G401 (cell line): ENCODE measurements around the gene KLHL29. TPM values are rescaled to one million over a fixed set of nuclear protein-coding genes. Genes with fewer than 3 reads are reported as not detected.
"Not testable (repeated sequence)": the region's sequence is repeated elsewhere in the genome, so short reads cannot be mapped to it uniquely, and the experiment has no call there.

ENCODE experiments used
- DNase-seq: peaks from one replicate; pipeline ENCODE4 v3.0.0-alpha.2; 2015; ENCODE audit warnings: low spot score
- in situ Hi-C: cut with HindIII; loops from 2 replicates; pipeline ENCODE4 v1.10.0; 2016; ENCODE audit warnings: low sequenced_read_pairs, mixed read lengths
- total RNA-seq: library from RNA; depleted of rRNA; stranded (reverse); fragments of >200 nt; shearing (Covaris generic); gene quantifications from 2 replicates; pipeline ENCODE4 v1.2.3, GENCODE V29; 2014

Gene KLHL29
- total RNA-seq, 1 experiment from 2014 or later, result not detected

GRCh38 chr2:23718931-23719700, 334.1 kb downstream of the KLHL29 start:
- in situ Hi-C loops, result no loop called here
- DNase-seq, result no peak

- in situ Hi-C loops, result no loop called here
- no peak for DNase-seq
These were observed 334.7 kb downstream of the KLHL29 start for GRCh38 chr2:23719716-23720115.

GRCh38 chr2:23720705-23721453, 335.9 kb downstream of the KLHL29 start:
- peak; percentile 35 for DNase-seq
- in situ Hi-C loops, result no loop called here

GRCh38 chr2:23721454-23721826, 336.5 kb downstream of the KLHL29 start:
- no peak for DNase-seq
- in situ Hi-C loops, result no loop called here

GRCh38 chr2:23722255-23722654, 337.3 kb downstream of the KLHL29 start:
- in situ Hi-C loops, result no loop called here
- DNase-seq, result no peak

GRCh38 chr2:23723029-23723428, 338.1 kb downstream of the KLHL29 start:
- in situ Hi-C loops, result not testable (repeated sequence)

GRCh38 chr2:23734416-23734815, 349.4 kb downstream of the KLHL29 start:
- in situ Hi-C loops, result no loop called here
- no peak for DNase-seq

More at GRCh38 chr2:23723029-23723428, 338.1 kb downstream of the KLHL29 start:
- not testable (repeated sequence) for DNase-seq

- DNase-seq, in situ Hi-C loops: not testable (repeated sequence)
These were observed 351.8 kb downstream of the KLHL29 start for GRCh38 chr2:23736783-23737182.

GRCh38 chr2:23745068-23745725, 360.2 kb downstream of the KLHL29 start:
- in situ Hi-C loops, result no loop called here
- DNase-seq, result no peak

- in situ Hi-C loops, result no loop called here
- DNase-seq, result peak; percentile 20
These were observed 360.7 kb downstream of the KLHL29 start for GRCh38 chr2:23745726-23746105.

- in situ Hi-C loops, result no loop called here
- DNase-seq, result no peak
These were observed 361.3 kb downstream of the KLHL29 start for GRCh38 chr2:23746141-23746863.

- in situ Hi-C loops, result no loop called here
- DNase-seq, result no peak
These were observed 366.8 kb downstream of the KLHL29 start for GRCh38 chr2:23751747-23752265.

- in situ Hi-C loops, result no loop called here
- DNase-seq, result no peak
These were observed 368.5 kb downstream of the KLHL29 start for GRCh38 chr2:23753291-23754010.

- in situ Hi-C loops, result no loop called here
- no peak for DNase-seq
These were observed 370.0 kb downstream of the KLHL29 start for GRCh38 chr2:23754970-23755369.

- in situ Hi-C loops, result no loop called here
- DNase-seq, result no peak
These were observed 371.8 kb downstream of the KLHL29 start for GRCh38 chr2:23756593-23757292.

- DNase-seq, result no peak
- in situ Hi-C loops, result no loop called here
These were observed 372.9 kb downstream of the KLHL29 start for GRCh38 chr2:23757686-23758433.
